Neuron (in vitro differentiated cells): ENCODE results near the gene SSX4B.
"Not testable (repeated sequence)": the region's sequence is repeated elsewhere in the genome, so short reads cannot be mapped to it uniquely, and the experiment has no call there.

Source experiments
- H2AFZ ChIP-seq: one replicate; pipeline ENCODE4 v1.6.1; 2013; ENCODE audit warnings: low read depth, mild to moderate bottlenecking, inconsistent platforms, low read length, moderate library complexity
- H3K27me3 ChIP-seq: one replicate; pipeline ENCODE4 v1.6.1; 2013; ENCODE audit warnings: low read length; ENCODE audit not compliant: insufficient read depth
- H3K36me3 ChIP-seq: one replicate; pipeline ENCODE4 v1.6.1; 2013; ENCODE audit warnings: low read length; ENCODE audit not compliant: insufficient read depth
- H3K4me1 ChIP-seq: one replicate; pipeline ENCODE4 v1.6.1; 2013; ENCODE audit warnings: low read length; ENCODE audit not compliant: insufficient read depth
- H3K4me3 ChIP-seq: 2 replicates; pipeline ENCODE4 v1.5.1; 2013; ENCODE audit warnings: mild to moderate bottlenecking, low read length, moderate library complexity
- H3K9me3 ChIP-seq: one replicate; pipeline ENCODE4 v1.6.1; 2013; ENCODE audit warnings: low read length

Gene SSX4B

GRCh38 chrX:48411860-48412259, at the start of gene SSX4B:
TSS of gene SSX4B (minus strand) at chrX:48411960. CDS start at chrX:48411372, 588 bp downstream.
- not testable (repeated sequence) for H3K9me3 ChIP-seq, H2AFZ ChIP-seq, H3K4me3 ChIP-seq, H3K4me1 ChIP-seq, H3K27me3 ChIP-seq, H3K36me3 ChIP-seq

GRCh38 chrX:48460606-48461005, 48.8 kb upstream of the SSX4B start:
- no peak overlapping the region for H3K4me3 ChIP-seq
- no peaks in the 10 kb centered on the region for H3K9me3 ChIP-seq
- H3K4me1 ChIP-seq: no peaks in the 10 kb centered on the region
- H2AFZ ChIP-seq: no peak overlapping the region
- H3K36me3 ChIP-seq: no peaks in the 10 kb centered on the region
- no peaks in the 10 kb centered on the region for H3K27me3 ChIP-seq

DNA sequence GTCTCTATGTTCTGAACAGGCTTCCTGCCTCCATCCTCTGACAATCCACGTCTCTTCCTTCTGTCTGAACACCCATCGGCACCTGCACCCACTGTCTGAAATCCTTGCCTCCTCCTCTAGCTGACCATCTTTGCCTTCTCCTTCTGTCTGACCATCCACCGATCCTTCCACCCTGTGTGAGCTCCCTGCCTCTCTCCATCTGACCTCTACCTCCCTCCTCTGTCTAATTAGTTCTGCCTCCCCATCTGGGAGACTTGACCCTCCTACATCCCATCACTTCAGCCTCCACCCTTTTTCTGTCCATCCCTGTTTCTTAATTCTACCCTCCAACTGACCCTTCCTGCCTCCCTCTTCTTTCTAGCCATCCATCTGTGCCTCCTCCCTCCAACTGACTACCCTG, 48.3 kb upstream of the SSX4B start:
- Histone ChIP-seq H3K27me3 (no peaks in the 10 kb centered on the region), H3K36me3 (no peaks in the 10 kb centered on the region), H2AFZ (no peak overlapping the region), H3K4me1 (no peaks in the 10 kb centered on the region), H3K9me3 (no peaks in the 10 kb centered on the region), H3K4me3 (no peak overlapping the region)

DNA sequence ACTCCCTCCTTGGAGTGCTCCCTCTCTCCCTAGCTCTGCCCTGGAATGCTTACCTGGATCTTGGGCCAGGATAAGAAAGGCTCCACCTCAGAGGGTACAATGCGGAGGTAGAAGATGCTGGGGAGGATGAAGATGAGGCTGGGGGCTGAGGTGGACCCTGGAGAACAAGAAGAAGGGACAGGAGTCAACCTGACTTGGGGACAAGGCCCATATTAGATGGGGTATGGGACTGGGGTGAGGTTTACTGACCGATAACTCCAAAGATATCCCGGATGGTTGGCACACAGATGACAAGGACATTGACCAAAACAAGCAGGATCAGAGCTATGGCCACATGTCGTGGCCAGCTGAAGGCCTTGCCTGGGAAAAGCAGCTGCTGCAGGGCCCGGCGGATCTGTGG, 47.7 kb upstream of the SSX4B start:
- no peaks in the 10 kb centered on the region for H3K4me1 ChIP-seq
- H3K9me3 ChIP-seq: no peaks in the 10 kb centered on the region
- no peak overlapping the region for H3K4me3 ChIP-seq
- no peaks in the 10 kb centered on the region for H3K36me3 ChIP-seq
- no peak overlapping the region for H2AFZ ChIP-seq
- no peaks in the 10 kb centered on the region for H3K27me3 ChIP-seq

GRCh38 chrX:48458711-48459110, 47.0 kb upstream of the SSX4B start:
- no peak overlapping the region for H2AFZ ChIP-seq
- no peak overlapping the region for H3K4me3 ChIP-seq
- no peaks in the 10 kb centered on the region for H3K4me1 ChIP-seq
- H3K27me3 ChIP-seq: no peaks in the 10 kb centered on the region
- H3K9me3 ChIP-seq: no peaks in the 10 kb centered on the region
- no peaks in the 10 kb centered on the region for H3K36me3 ChIP-seq

DNA sequence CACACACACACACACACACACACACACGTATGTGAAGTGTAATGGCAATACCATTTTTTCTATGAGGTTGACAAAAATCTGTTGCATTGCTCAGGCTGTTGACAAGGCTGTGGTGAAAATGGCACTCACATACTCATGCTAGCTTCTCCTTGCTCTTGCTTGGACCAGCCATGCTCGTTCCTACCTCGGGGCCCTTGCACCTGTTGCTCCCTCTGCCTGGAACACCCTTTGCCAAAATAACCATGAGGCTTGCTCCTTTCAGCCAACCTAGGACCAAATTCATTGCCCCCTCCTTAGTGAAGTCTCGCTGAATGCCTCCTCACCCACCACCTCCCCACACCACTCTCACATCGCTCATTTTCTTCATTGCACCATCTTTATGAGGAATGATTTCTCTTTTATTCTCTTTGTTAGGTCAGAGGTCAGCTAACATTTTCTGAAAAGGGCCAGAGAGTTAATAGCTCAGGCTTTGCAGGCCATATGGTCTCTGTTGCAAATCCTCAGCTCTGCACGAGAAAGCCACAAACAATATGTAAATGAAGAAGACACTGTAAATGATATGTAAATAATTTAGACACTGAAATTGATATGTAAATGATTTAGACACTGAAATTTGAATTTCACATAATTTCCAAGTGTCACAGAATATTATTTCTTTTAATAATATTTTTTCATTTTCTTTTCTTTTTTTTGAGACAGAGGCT, 45.0 kb upstream of the SSX4B start:
- no peaks in the 10 kb centered on the region for H3K27me3 ChIP-seq
- no peaks in the 10 kb centered on the region for H3K9me3 ChIP-seq
- H3K36me3 ChIP-seq: no peaks in the 10 kb centered on the region
- no peak overlapping the region for H2AFZ ChIP-seq
- H3K4me1 ChIP-seq: no peaks in the 10 kb centered on the region
- no peak overlapping the region for H3K4me3 ChIP-seq

DNA sequence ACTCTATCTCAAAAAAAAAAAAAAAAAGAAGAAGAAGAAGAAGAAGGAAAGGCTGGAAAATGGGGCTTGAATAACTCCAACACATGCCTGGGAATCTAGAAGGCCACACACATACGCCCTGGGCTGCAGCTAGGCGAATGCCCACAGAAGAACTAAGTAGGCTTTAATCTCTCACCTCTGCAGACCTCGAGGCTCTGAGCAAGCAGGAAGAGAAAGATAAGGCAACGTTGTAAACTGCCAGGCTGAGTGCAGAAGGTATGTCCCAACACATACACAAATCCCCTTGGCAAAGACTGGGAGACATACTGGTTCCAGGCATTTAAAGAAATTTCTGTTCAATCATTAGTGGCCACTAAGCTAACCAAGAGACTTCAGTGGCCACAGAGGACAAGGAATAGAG, 39.9 kb upstream of the SSX4B start:
- H3K27me3 ChIP-seq: no peaks in the 10 kb centered on the region
- H3K4me1 ChIP-seq: no peaks in the 10 kb centered on the region
- H3K9me3 ChIP-seq: no peaks in the 10 kb centered on the region
- no peak overlapping the region for H3K4me3 ChIP-seq
- H2AFZ ChIP-seq: no peak overlapping the region
- H3K36me3 ChIP-seq: no peaks in the 10 kb centered on the region

DNA sequence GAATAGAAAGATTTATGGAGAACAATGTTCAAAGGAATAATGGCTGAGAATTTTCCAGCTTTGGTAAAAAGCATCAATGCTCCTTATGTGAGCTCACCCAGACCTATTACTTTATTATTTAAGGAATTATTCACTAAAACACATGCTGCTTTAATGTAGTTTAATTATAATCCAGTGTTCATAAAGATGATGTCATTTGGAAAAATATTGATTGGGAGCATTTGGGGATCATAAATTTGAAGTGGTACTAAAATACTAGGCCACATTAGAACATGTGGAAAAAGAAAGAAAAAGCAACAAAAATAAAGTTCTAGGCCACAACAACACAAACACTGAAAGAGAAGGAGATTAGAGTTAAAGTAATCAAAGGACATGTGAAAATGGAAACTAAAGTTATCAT, 38.3 kb upstream of the SSX4B start:
- Histone ChIP-seq H3K9me3 (no peaks in the 10 kb centered on the region), H3K27me3 (no peaks in the 10 kb centered on the region), H3K4me3 (no peak overlapping the region), H2AFZ (no peak overlapping the region), H3K36me3 (no peaks in the 10 kb centered on the region), H3K4me1 (no peaks in the 10 kb centered on the region)

DNA sequence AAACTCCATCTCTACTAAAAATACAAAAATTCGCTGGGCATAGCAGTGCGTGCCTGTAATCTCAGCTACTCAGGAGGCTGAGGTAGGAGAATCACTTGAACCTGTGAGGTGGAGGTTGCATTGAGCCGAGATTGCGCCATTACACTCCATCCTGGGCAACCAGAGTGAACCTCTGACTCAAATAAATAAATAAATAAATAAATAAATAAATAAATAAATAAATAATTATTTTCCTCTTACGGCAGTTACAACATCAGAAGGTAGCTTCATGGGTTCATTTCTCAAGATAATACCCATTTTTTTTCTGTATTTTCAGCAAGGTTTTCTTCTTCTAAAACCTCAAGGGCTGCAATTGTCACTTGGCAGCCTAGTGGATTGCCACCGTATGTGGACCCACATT, 35.4 kb upstream of the SSX4B start:
- H3K4me3 ChIP-seq, H2AFZ ChIP-seq, H3K4me1 ChIP-seq, H3K36me3 ChIP-seq, H3K27me3 ChIP-seq, H3K9me3 ChIP-seq: not testable (repeated sequence)

DNA sequence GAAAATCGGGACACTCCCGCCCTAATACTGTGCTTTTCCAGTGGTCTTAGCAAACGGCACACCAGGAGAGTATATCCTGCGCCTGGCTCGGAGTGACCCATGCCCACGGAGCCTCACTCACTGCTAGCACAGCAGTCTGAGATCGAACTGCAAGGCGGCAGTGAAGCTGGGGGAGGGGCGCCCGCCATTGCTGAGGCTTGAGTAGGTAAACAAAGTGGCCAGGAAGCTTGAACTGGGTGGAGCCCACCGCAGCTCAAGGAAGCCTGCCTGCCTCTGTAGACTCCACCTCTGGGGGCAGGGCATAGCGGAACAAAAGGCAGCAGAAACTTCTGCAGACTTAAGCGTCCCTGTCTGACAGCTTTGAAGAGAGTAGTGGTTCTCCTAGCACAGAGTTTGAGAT, 22.0 kb upstream of the SSX4B start:
- H3K4me3 ChIP-seq, H3K27me3 ChIP-seq, H3K36me3 ChIP-seq, H3K9me3 ChIP-seq, H2AFZ ChIP-seq, H3K4me1 ChIP-seq: not testable (repeated sequence)

DNA sequence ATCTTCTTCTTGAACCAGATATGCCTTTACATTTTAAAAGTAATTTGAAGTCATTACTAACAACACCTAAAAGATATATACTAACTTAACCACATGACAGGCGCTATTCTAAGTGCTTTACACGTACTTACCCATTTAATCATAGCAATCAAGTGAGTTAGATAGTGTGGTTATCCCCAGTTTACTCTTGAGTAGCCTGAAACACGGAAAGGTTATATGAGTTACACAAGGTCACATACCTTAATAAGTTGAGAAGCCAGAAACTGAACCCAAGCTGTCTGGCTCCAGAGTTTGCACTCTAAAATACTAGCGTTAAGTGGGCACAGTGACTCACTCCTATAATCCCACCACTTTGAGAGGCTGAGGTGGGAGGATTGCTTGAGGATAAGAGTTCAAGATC, 18.4 kb upstream of the SSX4B start:
- not testable (repeated sequence) for H3K4me3 ChIP-seq, H2AFZ ChIP-seq, H3K9me3 ChIP-seq, H3K36me3 ChIP-seq, H3K27me3 ChIP-seq, H3K4me1 ChIP-seq

DNA sequence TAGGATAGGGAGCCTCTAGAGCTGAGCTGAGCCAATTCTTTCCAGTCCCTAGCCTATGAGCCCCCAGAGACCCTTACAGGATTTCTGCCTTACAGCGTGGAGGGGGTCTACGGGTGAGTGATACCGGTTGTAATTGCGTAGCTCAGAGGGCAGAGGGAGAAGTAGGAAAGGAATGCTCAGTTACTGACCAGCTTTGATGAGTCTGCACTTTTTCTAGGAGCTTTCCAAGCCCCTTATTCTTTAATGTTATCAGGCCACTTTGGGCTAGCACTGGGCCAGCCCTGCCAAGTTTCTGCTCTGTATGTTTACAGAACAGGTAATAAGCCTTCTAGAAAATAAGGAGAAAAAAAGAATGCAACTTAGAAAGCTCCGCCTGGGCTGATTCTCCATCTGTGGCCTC, 17.8 kb upstream of the SSX4B start:
- not testable (repeated sequence) for H3K4me1 ChIP-seq, H3K27me3 ChIP-seq, H2AFZ ChIP-seq, H3K4me3 ChIP-seq, H3K9me3 ChIP-seq, H3K36me3 ChIP-seq

DNA sequence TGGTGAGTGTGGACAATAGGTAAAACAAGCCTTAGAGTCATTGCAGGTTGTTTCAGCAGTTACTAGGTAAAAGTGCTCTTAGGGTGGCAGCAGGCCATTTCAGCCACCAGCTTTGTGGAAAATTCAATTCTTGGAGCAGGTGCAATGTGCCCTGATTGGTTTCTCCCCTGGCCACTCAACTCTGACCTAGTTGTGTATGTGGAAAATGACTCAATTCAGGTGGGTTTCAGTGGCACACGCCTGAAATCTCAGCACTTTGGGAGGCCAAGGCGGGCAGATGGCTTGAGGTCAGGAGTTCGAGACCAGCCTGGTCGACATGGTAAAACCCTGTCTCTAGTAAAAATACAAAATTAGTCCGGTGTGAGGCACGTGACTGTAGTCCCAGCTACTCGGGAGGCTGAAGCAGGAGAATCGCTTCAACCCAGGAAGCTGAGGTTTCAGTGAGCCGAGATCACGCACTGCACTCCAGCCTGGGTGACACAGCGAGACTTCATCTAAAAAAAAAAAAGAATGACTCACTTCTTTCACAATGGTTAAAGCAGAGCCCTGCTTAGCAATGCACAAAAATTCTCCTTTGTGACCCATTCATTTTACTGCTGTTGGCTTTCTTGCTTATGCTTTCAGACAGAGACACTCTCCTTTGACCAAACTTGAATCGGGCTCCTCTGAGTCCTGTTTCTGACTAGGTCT, 15.4 kb upstream of the SSX4B start:
- not testable (repeated sequence) for H2AFZ ChIP-seq, H3K36me3 ChIP-seq, H3K4me1 ChIP-seq, H3K9me3 ChIP-seq, H3K27me3 ChIP-seq, H3K4me3 ChIP-seq

DNA sequence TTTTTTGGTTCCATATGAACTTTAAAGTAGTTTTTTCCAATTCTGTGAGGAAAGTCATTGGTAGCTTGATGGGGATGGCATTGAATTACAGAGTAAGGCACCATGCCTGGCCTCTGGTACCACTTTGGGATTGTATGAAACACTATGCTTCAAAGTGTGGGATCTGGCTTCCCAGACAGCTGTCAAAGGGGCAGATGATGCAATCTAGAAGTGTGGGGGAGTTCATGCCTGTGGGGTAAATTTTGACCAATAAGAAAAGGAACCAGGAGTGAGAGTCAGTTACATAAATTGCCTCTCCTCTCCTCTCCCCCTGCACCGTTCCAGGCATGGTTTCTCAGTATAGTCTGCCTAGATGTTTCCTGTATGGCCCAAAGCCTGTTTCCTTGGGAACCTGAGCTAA, 13.9 kb downstream of the SSX4B start:
- not testable (repeated sequence) for H3K4me3 ChIP-seq, H3K27me3 ChIP-seq, H2AFZ ChIP-seq, H3K36me3 ChIP-seq, H3K4me1 ChIP-seq, H3K9me3 ChIP-seq
